HG03521 (cell line): ENCODE results near the gene NXPH4.
A peak's percentile ranks its signal among the peaks of the same experiment; 100 is the strongest.

Experiments
- ATAC-seq: cut with Tn5 transposase; IDR thresholded peaks from one replicate; pipeline ENCODE4 v1.9.1; 2021; ENCODE audit warnings: mild to moderate bottlenecking, moderate library complexity; ENCODE audit not compliant: unreplicated experiment

NXPH4 gene

DNA sequence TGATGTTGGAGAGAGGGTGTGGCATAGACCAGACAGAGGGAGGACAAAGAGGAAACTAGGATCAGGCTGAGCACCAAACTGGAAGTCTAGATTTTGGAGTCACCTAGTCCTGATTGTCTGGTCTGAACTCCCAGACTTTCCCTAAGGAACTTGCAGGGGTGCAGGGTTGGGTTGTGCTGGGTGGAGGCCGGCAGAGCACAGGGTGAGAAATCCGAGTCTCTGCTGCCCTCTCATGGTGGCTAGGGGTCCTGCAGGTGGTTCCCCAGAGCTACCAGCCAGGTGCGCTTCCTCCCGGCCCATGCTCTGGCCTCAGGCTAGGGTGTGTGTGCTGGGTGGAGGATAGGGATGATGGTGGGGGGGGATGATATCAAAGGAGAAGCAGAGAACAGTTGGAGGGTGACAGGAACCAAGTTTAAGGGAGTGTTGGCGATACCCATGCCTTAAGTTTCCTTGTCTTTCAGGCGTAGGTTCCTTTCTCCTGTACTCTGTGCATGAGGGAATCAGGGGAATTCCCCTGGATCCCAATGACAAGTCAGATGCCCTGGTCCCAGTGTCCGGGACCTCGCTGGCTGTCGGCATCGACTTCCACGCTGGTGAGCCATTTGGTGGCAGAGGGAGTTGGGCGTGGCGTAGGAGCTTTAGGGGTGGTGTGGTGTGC lies 33.5 kb upstream of the NXPH4 start:
- ATAC-seq: peak; percentile 76

GRCh38 chr12:57183939-57184725 lies 32.5 kb upstream of the NXPH4 start:
- ATAC-seq: no peak

DNA sequence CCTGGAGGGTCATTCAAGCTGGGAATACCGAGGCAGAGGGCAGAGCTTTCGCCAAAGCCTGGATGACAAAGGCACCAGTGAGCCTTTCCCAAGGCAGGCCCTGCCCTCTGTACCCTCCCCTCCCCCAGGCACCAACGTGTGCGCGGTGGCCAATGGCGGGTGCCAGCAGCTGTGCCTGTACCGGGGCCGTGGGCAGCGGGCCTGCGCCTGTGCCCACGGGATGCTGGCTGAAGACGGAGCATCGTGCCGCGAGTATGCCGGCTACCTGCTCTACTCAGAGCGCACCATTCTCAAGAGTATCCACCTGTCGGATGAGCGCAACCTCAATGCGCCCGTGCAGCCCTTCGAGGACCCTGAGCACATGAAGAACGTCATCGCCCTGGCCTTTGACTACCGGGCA lies 31.2 kb upstream of the NXPH4 start:
- ATAC-seq: no peak

DNA sequence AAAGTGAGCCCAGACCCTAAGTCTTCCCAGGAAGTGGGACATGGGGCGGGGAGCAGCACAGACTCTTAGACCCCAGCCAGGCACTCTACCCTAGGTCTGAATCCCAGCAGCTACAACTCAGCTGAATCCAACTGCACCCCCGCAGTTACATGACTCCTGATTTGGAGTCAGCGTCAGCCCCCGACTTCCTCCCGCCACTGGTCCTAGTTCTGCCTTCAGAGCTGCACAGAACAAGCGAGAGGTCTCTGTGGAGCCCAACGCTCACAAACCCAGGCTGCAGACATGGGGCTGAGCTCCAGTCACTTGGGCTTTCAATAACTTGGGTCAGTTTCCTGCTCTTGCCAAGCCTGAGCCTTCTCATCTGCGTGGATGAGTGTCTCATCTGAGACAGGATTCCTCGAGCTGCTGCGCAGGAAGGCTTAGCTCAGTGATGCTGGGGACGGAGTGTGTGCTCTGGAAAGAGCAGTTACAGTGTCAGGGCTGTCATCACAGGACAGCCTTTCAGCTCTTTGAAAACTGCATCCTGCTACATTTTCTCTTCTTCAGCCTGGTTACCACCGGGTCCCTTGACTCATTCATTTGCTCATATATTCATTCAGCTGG lies 30.6 kb upstream of the NXPH4 start:
- ATAC-seq: no peak

DNA sequence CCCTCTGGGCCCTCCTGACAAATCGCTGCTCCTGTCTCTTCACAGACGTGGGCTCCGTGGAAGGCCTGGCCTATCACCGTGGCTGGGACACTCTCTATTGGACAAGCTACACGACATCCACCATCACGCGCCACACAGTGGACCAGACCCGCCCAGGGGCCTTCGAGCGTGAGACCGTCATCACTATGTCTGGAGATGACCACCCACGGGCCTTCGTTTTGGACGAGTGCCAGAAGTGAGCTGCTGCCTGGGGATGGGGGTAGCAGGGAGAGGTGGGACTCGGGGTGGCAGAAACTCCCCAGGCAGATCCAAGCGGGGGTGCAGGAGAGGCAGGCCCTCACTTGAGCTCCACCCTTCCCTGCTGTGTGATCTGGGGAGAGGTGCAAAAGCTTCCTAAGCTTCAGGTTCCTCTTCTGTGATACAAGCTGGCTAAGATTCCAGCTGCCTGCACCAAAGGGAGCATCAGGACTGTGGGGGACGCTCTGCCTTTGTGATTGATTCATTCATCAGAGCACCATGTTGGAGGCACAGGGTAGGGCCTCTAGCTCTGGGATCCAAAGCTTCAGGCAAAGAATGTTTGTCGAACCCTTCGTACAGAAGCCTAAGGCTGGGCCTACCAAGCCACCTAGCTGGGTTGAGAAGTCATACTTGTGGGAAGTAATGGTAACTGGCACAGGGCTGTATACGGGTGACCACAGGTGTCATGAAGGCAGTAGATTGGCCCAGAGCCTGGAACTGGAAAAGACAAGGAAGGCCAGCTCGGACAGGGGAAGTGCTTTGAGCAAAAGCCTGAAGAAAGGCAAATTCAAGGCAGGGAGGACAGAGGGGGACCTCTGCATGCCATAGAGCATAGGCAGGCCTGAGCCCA lies 29.1 kb upstream of the NXPH4 start:
- no peak for ATAC-seq

DNA sequence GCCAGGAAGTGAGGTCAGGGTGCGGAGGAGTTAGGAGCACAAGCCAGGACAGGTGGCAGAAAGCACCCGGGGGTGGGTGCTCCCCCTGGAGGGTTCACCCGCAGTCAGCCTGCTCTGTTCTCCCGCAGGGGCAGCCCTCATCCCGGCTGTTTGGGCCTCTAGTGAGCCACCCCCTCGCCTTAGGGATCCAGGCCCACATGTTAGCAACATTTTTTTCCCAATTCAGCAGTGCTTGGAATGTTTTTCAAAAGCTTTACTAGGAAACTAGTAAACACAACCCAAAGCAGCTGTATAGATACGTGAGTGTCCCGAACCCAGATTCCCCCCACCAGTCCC lies 28.5 kb upstream of the NXPH4 start:
- ATAC-seq: no peak

GRCh38 chr12:57190037-57190436 lies 26.6 kb upstream of the NXPH4 start:
- no peak for ATAC-seq

- no peak for ATAC-seq
Measured at GRCh38 chr12:57190821-57191220, 25.8 kb upstream of the NXPH4 start.

DNA sequence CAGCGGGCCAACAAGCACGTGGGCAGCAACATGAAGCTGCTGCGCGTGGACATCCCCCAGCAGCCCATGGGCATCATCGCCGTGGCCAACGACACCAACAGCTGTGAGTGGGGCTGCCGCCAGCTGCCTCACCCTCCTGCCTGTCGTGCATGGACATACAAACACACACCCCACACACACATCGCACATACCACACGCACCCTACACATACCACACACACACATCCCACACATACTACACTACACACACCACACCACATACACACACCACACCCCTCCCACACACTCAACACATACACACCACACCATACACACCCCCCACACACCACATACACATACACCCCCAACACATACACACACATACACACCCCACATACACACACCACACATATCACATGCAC lies 25.2 kb upstream of the NXPH4 start:
- no peak for ATAC-seq

GRCh38 chr12:57192920-57193319 lies 23.7 kb upstream of the NXPH4 start:
- no peak for ATAC-seq

GRCh38 chr12:57193706-57194245 lies 22.8 kb upstream of the NXPH4 start:
- ATAC-seq: no peak

- ATAC-seq: no peak
Measured at GRCh38 chr12:57194253-57194652, 22.3 kb upstream of the NXPH4 start.

GRCh38 chr12:57195186-57195585 lies 21.4 kb upstream of the NXPH4 start:
- ATAC-seq: no peak

GRCh38 chr12:57195611-57196371 lies 20.8 kb upstream of the NXPH4 start:
- no peak for ATAC-seq

DNA sequence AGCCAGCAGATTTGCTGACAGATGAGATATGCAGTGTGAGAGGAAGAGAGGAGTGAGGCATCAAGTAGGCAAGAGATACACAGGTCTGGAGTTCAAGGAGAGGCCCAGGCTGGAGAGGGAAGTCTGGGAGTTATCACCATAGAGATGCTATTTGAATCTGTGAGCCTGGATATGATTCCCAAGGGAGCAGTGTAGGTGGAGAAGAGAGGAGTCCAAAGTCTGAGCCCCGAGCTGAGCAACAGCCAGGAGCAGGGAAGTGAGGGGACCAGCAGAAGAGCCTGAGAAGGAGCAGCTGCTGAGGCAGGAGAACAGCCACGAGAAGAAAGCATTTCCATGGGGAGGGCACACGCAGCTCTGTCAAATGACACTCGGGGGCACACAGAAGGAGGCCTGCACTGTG lies 20.2 kb upstream of the NXPH4 start:
- no peak for ATAC-seq

- ATAC-seq: no peak
Measured at GRCh38 chr12:57196956-57197355, 19.6 kb upstream of the NXPH4 start.

GRCh38 chr12:57198329-57198728 lies 18.3 kb upstream of the NXPH4 start:
- no peak for ATAC-seq

GRCh38 chr12:57199191-57199590 lies 17.4 kb upstream of the NXPH4 start:
- no peak for ATAC-seq

- no peak for ATAC-seq
Measured at GRCh38 chr12:57200497-57200896, 16.1 kb upstream of the NXPH4 start.

GRCh38 chr12:57201219-57201618 lies 15.4 kb upstream of the NXPH4 start:
- no peak for ATAC-seq
